Activated T-cell treated with anti-CD3 and anti-CD28 coated beads, Interleukin-2, amount 50 U/mL, for 72 hours (primary cell): ENCODE results near the gene TMEM106B. TPM values are rescaled to one million over a fixed set of nuclear protein-coding genes. Genes with fewer than 3 reads are reported as not detected.

Experiments
- ATAC-seq, 2 donors: fragments of 150-1000 bp; cut with Tn5 transposase; replicated peaks in 1 of 2; 2 replicates each; pipeline ENCODE4 v1.10.0; 2021; ENCODE audit warnings: moderate library complexity in 2 of 2, mild to moderate bottlenecking in 1 of 2
- DNase-seq, 2 donors: peaks; one replicate each; pipeline ENCODE4 v3.0.0; 2021 to 2022; ENCODE audit warnings: mixed read lengths in 1 of 2
- H3K27ac Mint-ChIP-seq: one replicate; pipeline ENCODE4 v1.8.0; 2022; ENCODE audit warnings: mild to moderate bottlenecking, moderate library complexity, mixed read lengths
- H3K27me3 Mint-ChIP-seq: one replicate; pipeline ENCODE4 v1.8.0; 2022; ENCODE audit warnings: low read depth, mixed read lengths
- H3K36me3 Mint-ChIP-seq, 2 donors: one replicate each; pipeline ENCODE4 v1.8.0; 2022; ENCODE audit warnings: mixed read lengths in 2 of 2, mild to moderate bottlenecking in 1 of 2; ENCODE audit not compliant: insufficient read depth in 2 of 2
- H3K4me1 Mint-ChIP-seq: one replicate; pipeline ENCODE4 v1.8.0; 2022; ENCODE audit warnings: low read depth, mixed read lengths
- H3K4me3 Mint-ChIP-seq, 2 donors: one replicate each; pipeline ENCODE4 v1.8.0; 2022; ENCODE audit warnings: mild to moderate bottlenecking in 2 of 2, mixed read lengths in 2 of 2, moderate library complexity in 2 of 2
- H3K9me3 Mint-ChIP-seq, 2 donors: one replicate each; pipeline ENCODE4 v1.8.0; 2022; ENCODE audit warnings: mixed read lengths in 2 of 2
- total RNA-seq, 2 donors: library from RNA; stranded (reverse); gene quantifications; one replicate each; pipeline ENCODE4 v1.2.3, GENCODE V29; 2022

Gene TMEM106B
- total RNA-seq, 2 donors from 2014 or later: 30.5 to 31.6 TPM

- no peak for ATAC-seq
- peaks cover 10% of the 10 kb centered on the region for H3K4me1 Mint-ChIP-seq
- no peak overlapping the region for H3K27ac Mint-ChIP-seq
- no peak overlapping the region for H3K4me3 Mint-ChIP-seq
- peaks cover 0 to 3% of the 10 kb centered on the region in 2 donors for H3K9me3 Mint-ChIP-seq
- DNase-seq: no peak
- H3K27me3 Mint-ChIP-seq: no peaks in the 10 kb centered on the region
- H3K36me3 Mint-ChIP-seq: peaks cover 8 to 15% of the 10 kb centered on the region in 2 donors
Measured at GRCh38 chr7:12234334-12234865, 23.3 kb downstream of the TMEM106B start.

DNA sequence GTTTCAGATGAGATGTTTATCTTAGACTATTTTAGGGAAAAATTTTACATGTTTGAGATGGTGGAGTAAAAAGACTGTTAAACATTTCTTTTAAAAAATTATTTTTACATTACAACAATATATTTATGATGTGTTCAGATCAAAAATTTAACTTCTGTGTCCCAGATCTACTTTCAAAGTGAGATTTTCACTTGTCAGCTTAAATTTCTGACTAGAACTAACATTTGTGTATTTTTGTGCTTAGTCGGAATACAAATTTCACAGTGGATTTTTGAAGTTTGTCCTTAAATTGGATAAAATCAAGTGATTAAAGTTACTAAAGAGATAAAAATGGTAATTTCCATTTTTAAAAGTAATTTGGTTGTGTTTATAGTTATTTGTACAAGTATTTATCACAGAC, 24.9 kb downstream of the TMEM106B start:
- H3K9me3 Mint-ChIP-seq: peaks cover 0 to 3% of the 10 kb centered on the region in 2 donors

GRCh38 chr7:12237007-12237406, 25.9 kb downstream of the TMEM106B start:
- Mint-ChIP-seq H3K4me1 (peaks cover 14% of the 10 kb centered on the region), H3K36me3 (peaks cover 11 to 17% of the 10 kb centered on the region in 2 donors), H3K27me3 (no peaks in the 10 kb centered on the region), H3K4me3 (no peak overlapping the region), H3K9me3 (peaks cover 0 to 3% of the 10 kb centered on the region in 2 donors), H3K27ac (no peak overlapping the region)
- ATAC-seq (no peak), DNase-seq (no peak)

More for the DNA sequence above, 24.9 kb downstream of the TMEM106B start:
- H3K4me1 Mint-ChIP-seq: peaks cover 14% of the 10 kb centered on the region
- peaks cover 11 to 17% of the 10 kb centered on the region in 2 donors for H3K36me3 Mint-ChIP-seq
- ATAC-seq: no peak
- H3K4me3 Mint-ChIP-seq: no peak overlapping the region
- no peaks in the 10 kb centered on the region for H3K27me3 Mint-ChIP-seq
- DNase-seq: no peak
- H3K27ac Mint-ChIP-seq: no peak overlapping the region

DNA sequence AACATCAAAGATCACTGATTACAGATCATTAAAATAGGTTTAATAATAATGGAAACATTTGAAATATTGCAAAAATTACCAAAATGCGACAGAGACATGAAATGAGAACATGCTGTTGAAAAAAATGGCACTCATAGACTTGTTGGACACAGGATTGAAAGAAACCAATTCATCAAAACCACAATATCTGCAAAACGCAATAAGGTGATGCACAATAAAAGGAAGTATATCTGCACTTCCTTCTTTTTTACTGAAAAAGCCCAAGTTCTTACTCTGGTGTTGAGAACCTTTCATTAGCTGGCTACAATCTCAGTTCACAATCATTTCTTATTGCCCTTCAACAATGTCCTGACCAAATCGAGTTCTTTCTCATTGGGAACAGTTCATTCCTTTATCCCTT, 28.7 kb downstream of the TMEM106B start:
- Mint-ChIP-seq H3K27ac (peak overlapping the region; percentile 3), H3K4me3 (no peak overlapping the region), H3K9me3 (peaks cover 0 to 3% of the 10 kb centered on the region in 2 donors), H3K4me1 (peaks cover 10% of the 10 kb centered on the region), H3K27me3 (no peaks in the 10 kb centered on the region), H3K36me3 (peaks cover 11 to 15% of the 10 kb centered on the region in 2 donors)
- no peak for DNase-seq
- no peak for ATAC-seq

DNA sequence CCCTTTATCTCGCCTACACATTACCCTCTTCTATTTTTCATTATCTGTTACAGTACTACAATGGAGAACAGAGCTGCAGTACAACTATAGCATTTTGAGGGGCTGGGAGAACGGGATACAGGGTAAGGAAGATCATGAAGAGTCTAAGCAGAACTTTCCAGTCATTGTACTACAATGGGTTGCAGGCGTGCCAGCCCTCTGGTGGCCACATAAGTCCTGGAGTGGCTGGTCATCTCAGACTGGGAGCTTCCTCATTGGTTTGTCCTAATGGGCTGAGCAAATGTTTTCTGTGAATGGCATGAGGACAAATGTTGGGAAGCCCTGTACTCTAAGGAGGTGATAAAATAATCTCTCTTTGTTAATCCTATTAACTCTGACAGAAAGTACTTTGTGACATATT, 33.0 kb downstream of the TMEM106B start:
- no peak for ATAC-seq
- Mint-ChIP-seq H3K27ac (no peak overlapping the region), H3K27me3 (peaks cover 3% of the 10 kb centered on the region)

GRCh38 chr7:12244694-12245093, 33.6 kb downstream of the TMEM106B start:
- no peak for ATAC-seq
- H3K4me1 Mint-ChIP-seq: peaks cover 7% of the 10 kb centered on the region
- no peak overlapping the region for H3K4me3 Mint-ChIP-seq
- peaks cover 0 to under 1% of the 10 kb centered on the region in 2 donors for H3K9me3 Mint-ChIP-seq
- H3K36me3 Mint-ChIP-seq: peaks cover under 1 to 3% of the 10 kb centered on the region in 2 donors
- no peak overlapping the region for H3K27ac Mint-ChIP-seq
- H3K27me3 Mint-ChIP-seq: peaks cover 8% of the 10 kb centered on the region
- DNase-seq: no peak

More for the DNA sequence above, 33.0 kb downstream of the TMEM106B start:
- peaks cover 2 to 4% of the 10 kb centered on the region in 2 donors for H3K36me3 Mint-ChIP-seq
- H3K4me3 Mint-ChIP-seq: no peak overlapping the region
- H3K4me1 Mint-ChIP-seq: peaks cover 9% of the 10 kb centered on the region
- no peaks in the 10 kb centered on the region for H3K9me3 Mint-ChIP-seq
- DNase-seq: no peak

DNA sequence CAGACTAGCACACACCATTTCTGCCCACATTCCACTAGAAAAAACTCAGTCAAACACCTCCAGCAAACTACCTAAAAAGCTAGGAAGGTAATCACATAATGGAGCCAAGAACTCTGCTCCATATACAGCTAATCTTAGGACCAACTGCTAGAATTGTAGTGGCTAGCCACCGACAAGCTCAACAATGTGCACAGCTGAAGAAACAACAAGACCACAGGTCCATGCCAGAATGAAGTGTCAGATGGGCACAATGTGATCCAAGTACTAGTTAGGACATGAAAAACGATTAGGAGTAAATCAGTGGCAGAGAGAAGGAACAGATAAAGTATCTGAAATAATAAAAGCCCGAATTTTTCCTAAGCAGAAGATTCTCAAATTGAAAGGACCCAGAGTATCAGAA, 38.6 kb downstream of the TMEM106B start:
- Mint-ChIP-seq H3K4me1 (no peaks in the 10 kb centered on the region), H3K27ac (no peak overlapping the region), H3K27me3 (peaks cover 23% of the 10 kb centered on the region), H3K36me3 (peaks cover 13 to 25% of the 10 kb centered on the region in 2 donors), H3K4me3 (no peak overlapping the region), H3K9me3 (peaks cover 11 to 12% of the 10 kb centered on the region in 2 donors)
- ATAC-seq: no peak
- DNase-seq: no peak

GRCh38 chr7:12250232-12250631, 39.1 kb downstream of the TMEM106B start:
- H3K9me3 Mint-ChIP-seq: peaks cover 11 to 12% of the 10 kb centered on the region in 2 donors
- no peaks in the 10 kb centered on the region for H3K4me1 Mint-ChIP-seq
- ATAC-seq (no peak), DNase-seq (no peak)
- no peak overlapping the region for H3K4me3 Mint-ChIP-seq
- H3K27me3 Mint-ChIP-seq: peaks cover 23% of the 10 kb centered on the region
- H3K27ac Mint-ChIP-seq: no peak overlapping the region
- H3K36me3 Mint-ChIP-seq: peaks cover 13 to 25% of the 10 kb centered on the region in 2 donors

GRCh38 chr7:12256090-12256489, 45.0 kb downstream of the TMEM106B start:
- peaks cover 6% of the 10 kb centered on the region for H3K4me1 Mint-ChIP-seq
- peaks cover 13% of the 10 kb centered on the region for H3K27me3 Mint-ChIP-seq
- H3K9me3 Mint-ChIP-seq: peaks cover 11% of the 10 kb centered on the region in 2 donors
- DNase-seq (no peak), ATAC-seq (peak in 1 of 2 donors; percentile 10)
- H3K36me3 Mint-ChIP-seq: peaks cover 15 to 25% of the 10 kb centered on the region in 2 donors
- H3K4me3 Mint-ChIP-seq: peak overlapping the region in 1 of 2 donors; percentile 13
- H3K27ac Mint-ChIP-seq: no peak overlapping the region

- peak; percentile 97 to 98 for ATAC-seq
Measured at GRCh38 chr7:12257582-12257981, 46.5 kb downstream of the TMEM106B start.

DNA sequence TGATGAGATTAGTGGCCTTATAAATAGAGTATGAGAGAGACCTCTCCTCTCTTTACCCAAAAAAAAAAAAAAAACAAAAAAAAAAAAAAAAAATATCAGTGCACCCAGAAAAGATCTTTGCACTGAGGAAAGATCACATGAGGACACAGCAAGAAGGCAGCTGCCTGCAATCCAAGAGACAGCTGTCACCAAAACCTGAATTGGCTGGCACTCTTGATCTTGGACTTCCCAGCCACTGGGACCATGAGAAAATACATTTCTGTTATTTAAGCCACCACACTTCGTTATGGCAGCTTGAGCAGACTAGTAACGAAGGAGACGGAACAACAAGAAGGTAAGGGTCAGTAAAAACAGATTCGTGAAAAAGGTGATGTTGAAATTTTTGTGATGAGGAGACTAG, 47.0 kb downstream of the TMEM106B start:
- DNase-seq (no peak), ATAC-seq (no peak)
- Mint-ChIP-seq H3K27ac (no peak overlapping the region), H3K4me1 (peaks cover 6% of the 10 kb centered on the region), H3K36me3 (peaks cover 4 to 9% of the 10 kb centered on the region in 2 donors), H3K9me3 (no peaks in the 10 kb centered on the region), H3K27me3 (peaks cover under 1% of the 10 kb centered on the region), H3K4me3 (no peak overlapping the region)

More at GRCh38 chr7:12257582-12257981, 46.5 kb downstream of the TMEM106B start:
- Mint-ChIP-seq H3K4me3 (no peak overlapping the region), H3K4me1 (peaks cover 6% of the 10 kb centered on the region), H3K27ac (no peak overlapping the region), H3K9me3 (no peaks in the 10 kb centered on the region), H3K36me3 (peaks cover 4 to 14% of the 10 kb centered on the region in 2 donors), H3K27me3 (peaks cover 6% of the 10 kb centered on the region)
- peak; percentile 44 to 57 for DNase-seq

- Mint-ChIP-seq H3K27me3 (no peaks in the 10 kb centered on the region), H3K36me3 (peaks cover 0 to 4% of the 10 kb centered on the region in 2 donors), H3K27ac (no peak overlapping the region), H3K4me3 (no peak overlapping the region), H3K4me1 (no peaks in the 10 kb centered on the region), H3K9me3 (peaks cover 0 to 2% of the 10 kb centered on the region in 2 donors)
- DNase-seq (no peak), ATAC-seq (no peak)
Measured at GRCh38 chr7:12267542-12267941, 56.4 kb downstream of the TMEM106B start.

DNA sequence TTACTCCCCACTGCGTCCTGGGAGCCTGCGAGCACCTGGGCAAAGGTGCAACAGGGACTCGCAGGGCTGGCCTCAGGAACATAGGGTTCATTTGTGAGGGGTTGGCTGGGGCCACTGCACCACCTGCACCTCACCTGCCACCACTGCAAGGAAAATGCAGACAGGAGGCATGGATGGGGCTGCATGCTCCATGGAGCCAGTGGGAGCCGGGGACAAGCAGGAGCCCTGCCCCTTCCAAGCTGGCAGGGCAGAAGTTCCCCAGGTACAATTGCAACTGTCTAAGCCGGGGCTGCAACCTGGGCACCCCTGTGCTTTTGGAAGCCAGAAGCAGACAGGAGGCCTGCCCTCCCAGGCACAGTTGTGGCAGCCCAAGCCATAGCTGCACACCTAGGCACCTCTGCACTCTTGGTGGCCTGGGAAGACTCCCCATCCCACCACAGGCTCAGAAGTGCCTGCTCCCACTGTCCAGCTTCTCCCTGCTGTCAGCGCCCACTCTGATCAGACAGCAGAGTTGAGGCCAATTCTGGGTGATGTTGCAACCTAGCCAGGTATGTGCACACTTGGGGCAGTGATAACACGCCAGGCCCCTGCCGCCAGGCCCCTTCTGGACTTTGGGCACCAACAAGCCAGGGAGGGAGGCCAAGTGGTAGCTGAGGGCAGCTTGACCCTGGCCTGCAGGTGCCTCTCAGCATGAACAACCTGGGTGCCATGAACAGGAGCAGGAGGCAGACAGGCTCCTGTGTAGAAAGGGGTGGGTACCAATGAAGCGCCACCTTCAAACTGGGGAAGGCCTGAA, 58.2 kb downstream of the TMEM106B start:
- no peaks in the 10 kb centered on the region for H3K4me1 Mint-ChIP-seq
- no peak overlapping the region for H3K4me3 Mint-ChIP-seq
- H3K9me3 Mint-ChIP-seq: peaks cover 0 to 2% of the 10 kb centered on the region in 2 donors
- DNase-seq: no peak
- peaks cover 0 to 4% of the 10 kb centered on the region in 2 donors for H3K36me3 Mint-ChIP-seq
- ATAC-seq: no peak
- peaks cover 3% of the 10 kb centered on the region for H3K27me3 Mint-ChIP-seq
- no peak overlapping the region for H3K27ac Mint-ChIP-seq
